KMS-11 (cell line): ENCODE measurements around the gene SART3.
A peak's percentile ranks its signal among the peaks of the same experiment; 100 is the strongest.

ENCODE experiments used
- H2AFZ ChIP-seq: fragments of 200-600 bp; sonication (generic); 2 replicates; pipeline ENCODE4 v1.6.1; 2016; ENCODE audit warnings: antibody characterized with exemption, mixed run types, low read depth
- H3K27ac ChIP-seq: fragments of 200-600 bp; sonication (generic); 2 replicates; pipeline ENCODE4 v1.6.1; 2016; ENCODE audit warnings: mild to moderate bottlenecking, mixed run types
- H3K27me3 ChIP-seq: fragments of 200-600 bp; sonication (generic); 2 replicates; pipeline ENCODE4 v1.6.1; 2017; ENCODE audit warnings: mild to moderate bottlenecking, low read depth, mixed run types, moderate library complexity; ENCODE audit not compliant: insufficient read depth
- H3K36me3 ChIP-seq: fragments of 200-600 bp; sonication (generic); 2 replicates; pipeline ENCODE4 v1.6.1; 2017; ENCODE audit warnings: mild to moderate bottlenecking, mixed run types; ENCODE audit not compliant: insufficient read depth
- H3K4me1 ChIP-seq: fragments of 200-600 bp; sonication (generic); 2 replicates; pipeline ENCODE4 v1.6.1; 2016; ENCODE audit warnings: mild to moderate bottlenecking, low read depth, mixed run types; ENCODE audit not compliant: poor library complexity, severe bottlenecking
- H3K4me2 ChIP-seq: fragments of 200-600 bp; sonication (generic); 2 replicates; pipeline ENCODE4 v1.7.0; 2016; ENCODE audit warnings: mild to moderate bottlenecking, mixed run types
- H3K4me3 ChIP-seq: fragments of 200-600 bp; sonication (generic); IDR thresholded peaks from 2 replicates; pipeline ENCODE4 v1.6.1; 2017; ENCODE audit warnings: low read depth, low read length, mixed read lengths; ENCODE audit not compliant: insufficient read depth
- H3K79me2 ChIP-seq: fragments of 200-600 bp; sonication (generic); 2 replicates; pipeline ENCODE4 v1.6.1; 2016; ENCODE audit warnings: low read depth, mixed run types; ENCODE audit not compliant: insufficient read depth
- H3K9ac ChIP-seq: fragments of 200-600 bp; sonication (generic); 2 replicates; pipeline ENCODE4 v1.6.1; 2016; ENCODE audit warnings: mild to moderate bottlenecking, mixed run types
- H4K20me1 ChIP-seq: fragments of 200-600 bp; sonication (generic); 2 replicates; pipeline ENCODE4 v1.6.1; 2016; ENCODE audit warnings: mild to moderate bottlenecking, mixed run types; ENCODE audit not compliant: insufficient read depth
- TF ChIP-seq, protein P1 (sequence below): fragments of 200-600 bp; sonication (generic); conservative IDR thresholded peaks from 2 replicates; pipeline ENCODE4 v1.6.1; 2017; ENCODE audit warnings: low read depth, mild to moderate bottlenecking, antibody characterized with exemption, low read length, moderate library complexity, mixed read lengths

Gene SART3

DNA sequence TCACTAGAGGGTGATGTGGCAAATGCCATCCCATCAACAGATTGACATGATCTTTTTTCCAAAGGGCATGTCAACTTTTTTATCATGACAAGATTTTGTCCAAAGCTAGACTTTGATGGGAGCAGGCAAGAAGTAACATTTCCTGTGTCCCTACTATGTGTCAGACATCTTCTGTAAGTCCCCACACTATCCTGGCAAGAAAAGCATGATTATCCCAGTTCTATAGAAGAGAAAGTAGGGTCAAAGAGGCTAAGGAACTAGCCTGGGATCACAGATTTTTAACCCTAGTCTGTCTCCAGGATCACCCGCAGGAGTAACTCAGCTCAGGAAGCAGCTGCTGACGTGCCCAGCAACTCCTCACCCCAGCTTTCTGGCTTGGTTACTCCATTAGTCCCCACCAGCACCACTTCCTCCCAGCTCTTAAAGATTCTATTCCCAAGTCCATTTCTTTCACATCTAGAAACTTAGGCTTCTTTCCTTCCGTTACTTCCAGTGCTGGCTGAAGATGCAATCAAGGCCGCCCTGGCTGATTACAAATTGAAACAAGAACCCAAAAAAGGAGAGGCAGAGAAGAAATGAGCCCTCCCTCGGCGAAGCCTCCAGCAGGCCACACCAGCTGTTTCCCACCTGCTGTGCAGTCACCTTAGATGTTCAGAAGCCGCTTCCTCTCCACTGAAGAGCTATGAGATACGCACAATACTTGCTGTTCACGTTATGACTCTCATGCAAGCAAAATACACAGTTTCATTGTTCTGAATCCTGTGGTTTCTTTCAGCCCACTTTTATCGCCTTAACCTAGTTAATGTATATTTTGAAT lies 7.6 kb upstream of the SART3 start:
- H3K79me2 ChIP-seq = peaks cover 9% of the 10 kb centered on the region; the same call in 1 of the 2 replicates
- TF ChIP-seq, protein P1, sequence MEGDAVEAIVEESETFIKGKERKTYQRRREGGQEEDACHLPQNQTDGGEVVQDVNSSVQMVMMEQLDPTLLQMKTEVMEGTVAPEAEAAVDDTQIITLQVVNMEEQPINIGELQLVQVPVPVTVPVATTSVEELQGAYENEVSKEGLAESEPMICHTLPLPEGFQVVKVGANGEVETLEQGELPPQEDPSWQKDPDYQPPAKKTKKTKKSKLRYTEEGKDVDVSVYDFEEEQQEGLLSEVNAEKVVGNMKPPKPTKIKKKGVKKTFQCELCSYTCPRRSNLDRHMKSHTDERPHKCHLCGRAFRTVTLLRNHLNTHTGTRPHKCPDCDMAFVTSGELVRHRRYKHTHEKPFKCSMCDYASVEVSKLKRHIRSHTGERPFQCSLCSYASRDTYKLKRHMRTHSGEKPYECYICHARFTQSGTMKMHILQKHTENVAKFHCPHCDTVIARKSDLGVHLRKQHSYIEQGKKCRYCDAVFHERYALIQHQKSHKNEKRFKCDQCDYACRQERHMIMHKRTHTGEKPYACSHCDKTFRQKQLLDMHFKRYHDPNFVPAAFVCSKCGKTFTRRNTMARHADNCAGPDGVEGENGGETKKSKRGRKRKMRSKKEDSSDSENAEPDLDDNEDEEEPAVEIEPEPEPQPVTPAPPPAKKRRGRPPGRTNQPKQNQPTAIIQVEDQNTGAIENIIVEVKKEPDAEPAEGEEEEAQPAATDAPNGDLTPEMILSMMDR = no peak
- H3K9ac ChIP-seq = peak overlapping the region; percentile 40; the same call in 1 of the 2 replicates
- no peaks in the 10 kb centered on the region for H3K36me3 ChIP-seq
- H3K27me3 ChIP-seq = no peaks in the 10 kb centered on the region
- H3K4me1 ChIP-seq = peaks cover 97% of the 10 kb centered on the region
- no peak overlapping the region for H3K4me3 ChIP-seq
- peak overlapping the region; percentile 94 for H3K27ac ChIP-seq
- no peaks in the 10 kb centered on the region for H4K20me1 ChIP-seq
- H3K4me2 ChIP-seq = peak overlapping the region; percentile 99
- no peak overlapping the region for H2AFZ ChIP-seq

GRCh38 chr12:108567406-108568337 lies 6.7 kb upstream of the SART3 start:
- Histone ChIP-seq H3K79me2 (peaks cover 17% of the 10 kb centered on the region; the same call in 1 of the 2 replicates), H4K20me1 (no peaks in the 10 kb centered on the region), H3K9ac (peak overlapping the region; percentile 51; the same call in 1 of the 2 replicates), H3K36me3 (no peaks in the 10 kb centered on the region), H3K4me1 (peaks cover 88% of the 10 kb centered on the region), H3K4me2 (peak overlapping the region; percentile 99), H3K27me3 (no peaks in the 10 kb centered on the region), H3K27ac (peak overlapping the region; percentile 94), H3K4me3 (no peak overlapping the region), H2AFZ (no peak overlapping the region)
- TF ChIP-seq, protein P1 = no peak

GRCh38 chr12:108566452-108566851 lies 5.5 kb upstream of the SART3 start:
- Histone ChIP-seq H3K27ac (peak overlapping the region; percentile 94), H3K9ac (peak overlapping the region; percentile 51; the same call in 1 of the 2 replicates), H4K20me1 (no peaks in the 10 kb centered on the region), H2AFZ (no peak overlapping the region), H3K27me3 (no peaks in the 10 kb centered on the region), H3K79me2 (peaks cover 19% of the 10 kb centered on the region; the same call in 1 of the 2 replicates), H3K4me2 (peak overlapping the region; percentile 99), H3K36me3 (no peaks in the 10 kb centered on the region), H3K4me3 (no peak overlapping the region), H3K4me1 (peaks cover 76% of the 10 kb centered on the region)
- TF ChIP-seq, protein P1 = no peak

- TF ChIP-seq, protein P1 = no peak
- Histone ChIP-seq H3K27me3 (no peaks in the 10 kb centered on the region), H3K4me2 (peak overlapping the region; percentile 99), H3K36me3 (no peaks in the 10 kb centered on the region), H3K9ac (peak overlapping the region; percentile 51; the same call in 1 of the 2 replicates), H3K4me3 (no peak overlapping the region), H3K4me1 (peaks cover 71% of the 10 kb centered on the region), H2AFZ (no peak overlapping the region), H4K20me1 (no peaks in the 10 kb centered on the region), H3K79me2 (peaks cover 19% of the 10 kb centered on the region; the same call in 1 of the 2 replicates), H3K27ac (peak overlapping the region; percentile 94)
Measured at GRCh38 chr12:108565976-108566375, 5.0 kb upstream of the SART3 start.
